Measurements from ENCODE around the gene DOCK1. TPM values are rescaled to one million over a fixed set of nuclear protein-coding genes. Genes with fewer than 3 reads are reported as not detected.
A peak's percentile ranks its signal among the peaks of the same experiment; 100 is the strongest.

Gene DOCK1
- polyA plus RNA-seq, 10 donors, result 29.4 to 45.4 (median 34.4) TPM

DNA sequence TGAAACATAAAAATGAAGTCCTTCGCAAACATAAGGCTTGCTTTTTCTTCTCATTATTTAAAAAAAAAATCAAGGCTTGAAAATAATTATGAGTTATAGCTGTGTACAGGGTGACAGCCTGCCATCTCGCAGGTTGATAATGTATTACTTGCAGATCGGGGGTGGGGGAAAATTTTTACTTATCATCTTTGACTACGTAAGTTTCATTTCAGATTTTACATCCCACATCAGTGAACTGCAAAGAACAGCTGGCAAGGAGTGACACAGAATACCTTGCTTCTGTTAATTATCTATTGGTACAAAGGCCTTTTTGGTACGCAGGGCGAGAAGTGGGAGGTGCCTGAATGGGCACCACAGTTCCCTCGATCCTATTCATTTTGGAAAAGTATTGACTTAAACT lies 232.2 kb downstream of the DOCK1 start:
- DNase-seq, result no peak

DNA sequence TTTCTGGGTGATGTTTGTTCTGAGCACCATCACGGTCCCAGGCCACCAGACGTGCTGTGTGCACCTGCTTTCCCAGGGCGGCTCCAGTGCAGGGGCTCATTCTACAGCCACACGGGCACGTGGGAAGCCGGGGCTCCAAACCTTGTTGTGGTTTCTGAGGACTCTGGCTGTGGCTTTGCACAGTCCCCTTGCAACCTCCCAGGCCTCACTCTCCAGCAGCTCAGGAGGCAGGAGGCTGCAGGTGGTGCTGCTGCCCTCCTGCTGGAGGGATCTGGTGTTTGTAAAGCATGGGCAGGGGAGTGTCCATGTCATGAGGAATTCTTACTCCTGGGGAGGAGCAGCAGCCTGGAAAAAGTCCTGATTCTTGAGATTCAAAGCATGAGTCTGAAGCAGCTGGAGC lies 236.9 kb downstream of the DOCK1 start:
- no peak for DNase-seq

DNA sequence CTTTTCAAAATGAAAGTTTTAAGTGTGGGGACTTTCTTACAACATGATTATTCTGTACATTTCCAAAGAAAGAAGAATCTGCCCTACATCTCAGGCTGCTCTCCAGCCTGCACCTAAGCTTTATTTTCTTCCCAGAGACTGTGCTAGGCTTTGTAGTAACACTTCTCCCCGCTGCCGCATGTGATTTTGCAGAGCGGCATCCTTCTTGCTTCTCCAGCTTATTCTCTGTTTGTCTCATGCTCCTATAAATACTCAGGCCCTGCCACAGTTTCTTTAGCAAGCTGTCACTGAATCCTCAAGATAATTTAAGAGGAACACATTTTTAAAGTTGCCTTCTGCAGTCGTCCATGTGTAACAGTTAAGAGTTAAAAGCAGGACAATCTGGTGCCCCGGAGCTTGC lies 237.6 kb downstream of the DOCK1 start:
- DNase-seq, result no peak

DNA sequence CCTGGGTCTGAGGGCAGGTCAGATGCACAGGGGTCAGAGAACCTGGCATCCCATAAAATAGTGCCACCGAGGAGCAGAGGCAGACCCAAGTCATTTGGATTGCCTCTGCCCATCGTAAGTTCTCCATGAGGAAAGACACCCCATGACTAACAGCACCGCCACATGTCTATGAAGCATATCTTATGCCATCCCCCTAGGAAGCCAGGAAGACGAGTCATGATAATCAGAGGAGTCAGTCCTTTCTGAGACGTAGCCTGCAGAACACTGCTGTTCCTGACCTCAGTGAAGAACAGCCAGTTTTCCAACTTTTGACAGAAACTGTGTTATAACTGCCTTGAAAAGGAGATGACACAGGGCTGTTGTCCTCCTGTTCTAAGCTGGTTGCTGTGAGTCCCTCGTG lies 239.9 kb downstream of the DOCK1 start:
- peak in 1 of 3 donors; percentile 64 for DNase-seq

DNA sequence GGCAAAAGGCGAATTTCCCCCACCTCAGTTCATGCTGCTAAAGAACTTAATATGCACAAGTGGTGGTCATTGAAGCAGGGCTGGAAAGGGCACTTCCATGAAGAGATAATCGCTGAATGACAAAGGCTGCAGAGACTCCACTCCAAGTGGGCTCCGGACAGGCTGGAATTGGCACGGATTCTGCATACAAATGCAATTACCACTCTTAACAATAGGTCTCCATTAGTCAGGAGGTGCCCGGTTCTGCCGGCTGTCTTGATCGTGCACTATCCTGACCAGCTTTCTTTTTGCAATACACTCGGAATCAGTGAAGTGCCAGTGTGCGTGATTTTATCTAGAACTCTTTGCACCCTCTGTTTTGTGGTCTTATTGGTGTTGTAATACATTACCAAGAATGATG lies 241.4 kb downstream of the DOCK1 start:
- no peak for DNase-seq

DNA sequence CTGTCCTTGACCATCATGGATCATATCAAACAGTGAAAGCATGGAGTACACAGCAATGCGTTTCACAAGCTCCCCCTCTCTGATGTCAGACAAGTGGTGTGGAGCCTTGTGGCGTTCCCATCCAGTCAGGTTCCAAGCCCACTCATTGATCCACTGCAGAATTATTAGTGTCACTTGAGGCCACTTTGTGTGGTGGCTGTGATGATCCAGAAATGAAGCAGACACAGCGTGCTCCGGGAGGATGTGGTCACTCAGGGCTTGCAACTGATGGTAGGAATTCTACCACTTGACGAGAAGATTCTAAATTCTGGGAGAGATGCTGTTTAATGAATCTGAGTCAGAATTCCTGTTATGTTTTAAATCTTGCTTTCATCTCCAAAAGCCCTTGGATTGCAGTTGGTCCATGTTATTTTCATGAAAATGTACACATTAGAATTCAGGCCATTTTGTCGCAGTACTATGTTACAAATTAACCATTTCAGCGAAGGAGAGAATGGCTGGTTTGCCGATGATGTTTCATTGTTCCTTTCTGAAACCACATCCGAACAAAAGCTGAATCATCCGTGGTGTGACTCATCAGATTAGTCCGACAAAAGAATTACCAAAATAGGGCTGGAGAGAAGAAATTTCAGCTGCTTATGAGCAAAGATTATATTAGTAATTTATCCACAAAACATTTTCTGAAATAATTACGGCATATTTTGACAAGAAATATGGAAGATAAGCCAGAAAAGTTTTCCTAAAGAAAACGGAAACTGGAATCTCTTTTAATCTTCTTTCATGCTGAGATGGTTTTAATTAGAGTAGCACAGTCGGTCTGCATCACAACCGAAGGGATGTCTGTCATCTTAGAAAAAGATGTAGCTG lies 243.1 kb downstream of the DOCK1 start:
- DNase-seq, result peak in 1 of 3 donors; percentile 80

DNA sequence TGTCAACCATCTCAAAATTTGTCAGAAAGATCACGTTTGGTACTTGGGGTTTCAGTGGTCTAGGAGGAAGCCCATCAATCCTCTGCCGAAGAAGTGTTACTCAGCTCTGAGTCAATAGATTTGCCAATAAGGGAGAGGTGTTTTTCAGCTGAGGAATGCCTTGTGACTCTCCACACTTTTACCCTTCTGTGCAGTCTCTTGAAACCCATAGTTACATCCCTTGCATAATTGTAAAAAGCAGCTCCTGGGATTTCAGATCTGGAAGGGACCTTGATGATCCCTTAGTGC lies 243.6 kb downstream of the DOCK1 start:
- peak in 1 of 3 donors; percentile 76 for DNase-seq

DNA sequence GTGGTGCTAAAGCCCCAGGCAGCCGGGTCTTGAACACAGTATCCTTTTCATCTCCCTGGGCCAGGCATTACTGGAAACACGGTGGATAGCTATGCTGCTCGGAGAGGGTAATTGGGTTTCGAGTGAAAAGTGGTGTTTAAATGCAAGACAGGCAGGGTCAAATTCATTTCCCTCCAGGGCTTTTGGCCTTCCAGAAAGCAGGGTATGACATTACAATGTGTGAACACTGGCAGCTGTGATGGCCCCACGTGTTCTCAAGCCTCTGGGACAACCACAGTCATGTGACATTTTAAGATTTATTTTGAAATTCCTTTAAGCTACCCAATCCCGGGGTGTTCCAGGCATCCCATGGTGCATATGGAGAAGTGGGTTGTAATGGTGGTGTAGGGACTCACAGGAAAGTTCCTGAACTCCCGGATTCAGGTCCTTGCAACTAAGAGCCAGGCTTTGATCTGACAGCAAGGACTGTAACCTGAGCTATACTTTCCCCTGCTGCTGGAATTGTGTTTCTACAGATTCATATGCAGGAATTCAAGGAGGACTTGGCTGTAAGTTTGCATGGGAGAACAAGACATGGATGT lies 244.4 kb downstream of the DOCK1 start:
- no peak for DNase-seq

DNA sequence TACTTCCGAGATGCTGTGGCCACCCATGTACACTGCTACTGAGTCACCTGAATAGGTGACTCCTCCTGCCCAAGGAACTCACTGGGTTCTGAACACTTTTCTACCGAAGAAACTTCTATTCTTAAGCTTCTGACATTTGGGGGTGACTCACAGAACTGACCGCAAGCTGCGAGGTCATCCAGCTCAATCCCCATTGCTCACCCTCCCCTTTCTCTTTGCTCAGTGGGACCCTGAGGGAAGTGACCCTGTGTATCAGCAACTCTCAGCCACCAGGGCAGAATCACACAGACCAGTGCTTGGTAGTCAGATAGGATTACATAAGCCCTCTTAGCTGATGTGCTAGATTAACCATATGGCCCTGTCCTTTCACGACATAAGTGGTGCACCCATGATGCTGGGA lies 244.9 kb downstream of the DOCK1 start:
- DNase-seq, result no peak

DNA sequence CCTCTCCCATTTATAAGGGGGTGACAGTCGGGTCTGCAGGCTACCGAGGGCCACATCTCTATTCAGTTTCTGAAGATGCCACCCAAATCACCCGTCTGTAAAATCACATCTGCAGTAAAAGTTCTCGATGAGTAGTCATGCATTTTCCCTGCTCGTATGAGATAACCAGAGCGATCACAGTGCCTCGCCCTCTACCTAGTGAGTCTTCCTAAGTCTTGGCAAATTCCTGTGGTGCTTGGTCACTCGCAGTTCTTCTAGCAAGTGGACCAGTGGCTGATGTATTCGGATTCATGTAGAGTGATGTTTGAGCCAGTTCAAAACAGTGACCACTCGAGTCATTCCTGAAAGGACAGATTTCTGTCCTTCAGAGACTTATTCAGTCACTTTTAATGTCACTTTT lies 246.3 kb downstream of the DOCK1 start:
- DNase-seq, result no peak

DNA sequence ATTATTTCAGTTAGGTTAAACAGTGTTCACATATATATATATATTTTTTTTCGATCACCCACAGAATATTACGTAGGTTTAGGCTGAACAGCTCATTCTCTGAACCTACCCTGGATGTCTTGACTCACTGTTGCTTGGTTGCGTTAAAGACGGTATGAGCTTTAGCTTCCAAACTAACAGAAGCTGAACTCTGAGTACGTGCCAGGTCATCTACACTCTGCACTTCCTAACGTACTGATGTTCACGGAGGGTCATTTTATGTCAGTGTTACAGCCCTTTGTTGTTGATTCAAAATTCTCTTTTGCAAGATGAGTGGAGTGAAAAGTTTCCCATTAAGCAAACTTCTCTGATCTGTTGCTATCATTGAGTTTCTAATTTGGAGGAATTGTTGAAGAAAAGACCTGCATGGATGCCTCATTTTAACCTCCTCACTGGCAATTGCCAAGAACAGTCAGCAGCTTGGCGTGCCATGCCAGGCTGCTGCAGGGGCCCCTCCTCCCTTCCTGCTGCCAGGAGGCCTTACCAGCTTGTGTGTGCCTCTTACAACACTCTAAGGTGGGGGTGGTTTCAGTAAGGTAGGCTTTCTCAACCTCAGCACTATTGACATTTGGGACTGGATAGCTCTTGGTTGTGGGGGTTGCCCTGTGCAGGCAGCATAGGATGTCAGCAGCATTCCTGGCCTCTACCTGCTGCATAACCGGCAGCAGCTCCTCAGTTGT lies 246.9 kb downstream of the DOCK1 start:
- no peak for DNase-seq

DNA sequence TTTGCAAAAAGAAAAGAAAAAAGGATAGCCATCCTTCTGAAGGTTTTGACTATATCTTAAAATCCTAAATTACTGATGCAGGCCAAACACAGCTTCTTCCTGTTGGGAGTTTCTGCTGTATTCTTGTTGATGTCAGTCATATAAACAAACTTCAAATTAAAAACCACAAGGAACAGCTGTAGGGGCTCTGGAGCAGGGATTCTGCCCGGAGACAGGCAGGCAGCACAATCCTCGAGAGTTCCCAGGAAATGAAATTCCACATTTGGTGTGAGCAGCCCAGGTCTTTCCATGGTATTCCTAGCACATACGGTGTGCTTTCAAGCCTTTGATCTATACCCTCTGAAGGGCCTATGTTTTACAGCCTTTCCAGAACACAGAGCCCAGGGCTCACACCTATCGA lies 248.0 kb downstream of the DOCK1 start:
- DNase-seq, result no peak

DNA sequence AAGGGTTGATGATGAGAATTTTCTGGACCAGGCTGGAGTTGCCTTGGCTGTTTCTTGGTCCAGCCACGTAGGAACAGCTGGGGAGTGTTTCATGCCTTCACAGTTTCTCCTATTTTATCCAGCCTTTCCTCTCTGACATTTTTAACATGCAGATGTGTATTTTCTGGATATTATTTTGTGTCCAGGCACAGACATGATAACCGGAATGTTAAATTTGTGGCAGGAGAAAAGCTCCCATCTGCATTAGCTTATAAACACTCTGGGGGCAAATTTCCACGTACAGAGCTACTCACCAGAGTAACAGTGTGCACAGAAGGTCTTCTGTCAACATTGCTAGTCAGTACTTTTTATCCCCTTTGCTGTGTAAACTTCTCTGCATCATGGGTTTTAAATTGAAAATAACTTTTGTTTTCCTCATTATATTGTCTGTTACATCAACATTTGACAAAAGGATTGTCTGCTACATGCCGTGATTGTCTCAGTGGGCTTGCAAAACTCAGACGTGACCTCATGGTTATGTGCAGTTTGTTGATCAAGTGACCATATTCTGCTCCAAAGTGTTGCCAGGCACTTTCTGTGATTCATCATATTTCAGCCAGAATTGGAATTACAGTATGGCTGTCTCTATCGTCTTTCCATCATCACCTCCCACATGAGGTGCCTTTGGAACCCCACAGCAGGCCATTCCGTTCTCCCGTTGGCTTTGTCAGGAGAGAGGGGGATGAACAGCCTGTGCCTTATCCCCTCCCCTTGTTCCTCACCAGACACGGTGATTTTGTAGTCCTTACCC lies 249.8 kb downstream of the DOCK1 start:
- peak in 1 of 3 donors; percentile 52 for DNase-seq

DNA sequence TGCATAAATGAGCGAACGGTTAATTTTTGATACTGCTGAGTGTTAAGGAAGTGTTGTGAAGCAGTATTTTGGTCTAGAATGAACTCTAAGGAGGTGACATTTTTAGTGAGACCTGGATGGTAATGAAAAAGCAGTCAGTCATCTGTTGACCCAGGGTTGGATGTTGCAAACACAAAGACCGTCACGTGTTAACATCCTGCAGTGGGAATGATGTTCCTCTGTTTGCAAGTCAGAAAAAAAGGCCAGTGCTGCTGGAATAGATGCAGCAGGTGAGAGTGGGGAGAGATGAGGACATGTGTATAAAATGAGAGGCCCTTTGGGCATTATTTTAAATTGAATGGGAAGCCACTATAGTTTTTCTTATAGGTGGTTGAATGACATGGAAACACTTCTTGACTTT lies 251.9 kb downstream of the DOCK1 start:
- no peak for DNase-seq

DNA sequence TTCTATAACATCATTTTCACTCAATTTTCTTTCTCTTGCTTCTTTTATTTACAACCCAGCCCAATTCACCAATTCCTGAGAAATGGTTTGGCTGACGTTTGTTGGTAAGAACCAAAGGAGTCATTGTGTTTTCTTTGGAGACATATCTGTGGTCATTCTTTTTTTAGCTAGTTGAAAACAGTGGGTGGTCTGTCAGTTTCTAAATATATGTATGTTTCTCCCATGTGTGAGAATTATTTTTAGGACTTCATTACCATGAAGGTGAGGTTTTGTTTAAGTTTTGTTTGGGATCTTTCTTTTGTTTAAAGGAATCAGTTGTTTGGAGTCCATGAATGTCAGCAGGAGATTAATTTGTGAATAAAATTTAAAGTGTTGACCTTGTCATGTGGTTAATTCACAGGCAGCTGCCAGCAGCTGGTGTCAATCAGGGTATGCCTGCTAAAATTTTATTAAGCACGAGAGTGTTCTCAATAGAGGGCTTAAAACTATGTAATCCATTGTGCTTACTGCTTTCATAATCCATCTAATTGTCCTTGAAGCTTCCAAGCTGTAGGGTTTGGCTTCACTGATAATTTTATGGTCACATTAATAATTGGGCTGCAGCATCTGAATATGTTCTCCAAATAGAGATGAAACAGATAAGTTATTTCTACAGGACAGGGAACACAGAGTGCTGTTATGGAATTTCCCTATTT lies 252.4 kb downstream of the DOCK1 start:
- peak in 1 of 3 donors; percentile 31 for DNase-seq

DNA sequence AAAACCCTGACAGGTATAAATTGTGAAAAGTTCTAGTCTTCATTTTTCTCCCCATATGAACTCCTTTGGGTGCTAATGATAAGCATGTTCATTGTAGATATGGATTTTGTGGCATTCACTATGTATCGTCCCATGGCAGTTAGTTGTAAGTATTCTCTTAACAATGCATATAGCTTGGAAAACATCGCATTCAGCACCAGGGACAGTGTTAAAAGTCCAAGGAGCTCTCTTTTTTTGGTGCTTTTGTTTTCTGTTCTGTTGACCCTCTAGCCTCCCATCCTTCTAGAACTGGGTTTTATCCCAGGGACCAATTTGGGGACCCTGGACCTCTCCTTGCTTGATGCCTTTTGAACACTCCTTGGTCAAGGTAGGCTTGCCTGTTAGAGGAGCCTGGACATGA lies 253.4 kb downstream of the DOCK1 start:
- DNase-seq, result no peak

DNA sequence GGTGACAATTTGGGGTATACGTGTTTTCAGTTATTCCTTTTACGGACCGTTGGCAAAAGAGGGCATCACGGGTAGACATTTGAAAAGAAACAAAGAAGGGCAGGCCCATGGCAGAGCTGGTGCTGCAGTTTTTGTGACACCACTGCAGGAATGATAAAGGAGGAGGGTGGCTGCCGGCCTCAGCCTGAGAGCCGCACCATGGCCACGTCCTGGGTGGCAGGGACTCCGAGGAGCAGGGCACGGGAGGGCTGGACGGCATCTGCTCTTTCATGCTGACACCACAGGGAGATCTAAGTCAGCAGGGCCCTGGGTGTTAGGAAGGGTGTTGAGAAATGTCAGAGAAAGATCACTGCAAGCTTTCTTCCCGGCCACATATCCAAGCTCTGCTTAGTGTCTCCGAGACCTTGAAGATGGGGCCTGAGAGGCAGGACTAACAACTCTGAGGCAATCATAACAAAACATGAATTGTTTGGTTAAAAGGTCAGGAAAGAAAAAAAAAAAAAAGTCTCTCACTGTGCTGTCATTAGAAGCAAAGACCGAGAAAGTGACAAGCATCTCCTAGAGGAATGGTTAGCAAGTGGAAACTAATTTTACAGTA lies 254.5 kb downstream of the DOCK1 start:
- DNase-seq, result no peak

DNA sequence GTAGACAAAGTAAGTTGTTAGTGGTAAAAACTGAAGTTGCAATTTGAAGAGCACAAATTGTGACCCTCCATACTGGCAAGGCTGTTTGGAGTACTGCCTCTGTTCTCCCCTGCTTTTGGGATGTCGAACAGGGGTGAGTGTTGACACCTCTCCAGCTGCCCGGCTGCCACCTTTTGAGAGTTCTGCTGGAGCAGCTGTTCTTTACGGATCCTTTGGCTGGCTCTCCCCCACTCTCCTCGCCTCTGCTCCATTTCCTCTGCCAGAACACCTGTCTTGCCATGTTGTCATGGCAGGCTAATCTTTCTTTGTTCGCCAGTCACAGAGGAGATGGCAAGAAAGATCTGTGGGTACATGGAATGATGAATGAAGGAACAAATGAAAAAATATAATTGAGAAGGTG lies 256.3 kb downstream of the DOCK1 start:
- DNase-seq, result peak in 1 of 3 donors; percentile 16

DNA sequence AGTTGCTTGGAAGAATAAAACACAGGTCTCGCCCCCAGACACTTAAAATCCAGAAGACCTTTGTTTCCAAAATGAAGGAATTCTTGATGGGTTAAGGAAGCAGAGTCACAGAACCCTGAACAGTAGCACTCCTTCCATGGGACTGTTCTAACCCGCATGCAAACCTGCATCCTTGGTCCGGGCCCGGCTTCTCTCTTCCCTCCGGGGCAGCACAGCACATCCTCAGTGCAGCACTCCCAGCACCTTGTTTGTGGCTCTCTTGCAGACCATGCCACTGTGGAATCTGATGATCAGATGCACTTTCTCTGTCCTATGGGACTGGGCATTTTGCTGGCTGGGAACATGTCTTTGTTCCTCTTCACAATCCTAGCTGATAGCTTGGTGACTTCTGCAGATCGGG lies 257.6 kb downstream of the DOCK1 start:
- DNase-seq, result no peak

DNA sequence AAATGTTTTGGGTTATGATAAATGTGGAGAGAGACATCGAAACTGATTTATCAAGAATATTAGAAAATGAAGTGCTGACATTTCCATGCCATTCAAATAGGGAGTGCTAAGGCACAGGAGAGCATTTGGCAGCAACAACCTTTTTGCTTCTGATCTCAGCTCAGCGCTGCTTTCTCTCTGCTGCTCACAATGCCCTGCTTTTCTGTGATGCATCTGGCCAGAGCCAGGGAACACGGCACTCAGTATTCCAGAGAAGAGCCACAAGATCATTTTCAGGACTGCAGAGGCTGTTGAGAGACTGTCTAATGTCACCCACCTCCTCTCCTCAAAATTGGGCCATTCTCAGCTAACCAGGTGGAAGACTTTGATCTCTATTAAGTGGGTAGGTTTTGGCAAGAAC lies 263.0 kb downstream of the DOCK1 start:
- no peak for DNase-seq

DNA sequence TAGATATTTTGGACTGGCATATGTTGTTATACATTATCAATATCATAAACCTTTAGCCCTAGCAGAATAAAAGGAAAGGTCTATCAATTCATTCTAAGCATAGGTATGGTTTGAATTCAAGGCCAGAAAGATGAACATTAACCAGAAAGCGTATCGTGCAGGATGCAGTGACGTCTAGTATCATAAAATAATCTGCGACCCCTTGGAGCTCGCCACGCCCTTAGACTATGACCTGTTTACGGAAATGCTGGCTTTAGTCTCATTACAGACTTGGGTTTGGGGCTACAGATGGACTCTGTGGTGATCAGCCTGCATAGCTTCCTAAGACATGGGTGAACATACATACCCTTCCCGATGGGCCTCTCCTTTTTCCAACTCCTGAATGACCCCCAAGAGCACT lies 269.6 kb downstream of the DOCK1 start:
- DNase-seq, result no peak

Measured in muscle of back (tissue), 11 donors.